Measurements from ENCODE around the gene B4GALT2. TPM values are rescaled to one million over a fixed set of nuclear protein-coding genes. Genes with fewer than 3 reads are reported as not detected.

B4GALT2 gene
- total and polyA plus RNA-seq, 2 of the 4 experiments (the other 2 are of a cell fraction), result 52.3 to 60.8 TPM

DNA sequence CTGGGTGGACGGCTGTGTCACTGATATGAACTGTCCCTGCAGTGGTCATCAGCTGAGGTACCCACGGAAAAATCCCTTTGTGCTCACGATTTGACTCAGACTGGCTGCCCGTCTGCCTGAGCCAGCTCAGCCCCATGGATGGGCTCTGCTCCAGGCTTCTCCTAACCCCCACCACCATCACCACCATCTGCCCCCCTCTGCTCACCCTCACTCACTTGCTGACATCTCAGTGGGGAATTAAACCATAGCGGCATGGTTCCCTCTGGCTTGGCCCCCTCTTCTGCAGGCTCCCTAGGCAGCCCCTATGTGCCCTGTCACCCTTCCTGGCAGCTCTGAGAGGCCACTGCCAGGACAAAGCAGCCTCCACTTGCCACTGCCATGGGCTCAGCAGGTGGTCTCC lies 34.9 kb downstream of the B4GALT2 start:
- dilution Hi-C loops (cut with HindIII; ENCODE audit: low sequenced_read_pairs, unreplicated experiment), result no loop called here

More for the DNA sequence above, 34.9 kb downstream of the B4GALT2 start:
- Histone ChIP-seq H3K23ac (ENCODE audit: low read depth, low read length) (no peak overlapping the region), H3K4ac (ENCODE audit: low read depth, low read length) (no peak overlapping the region; the same call in 1 of the 2 replicates), H3K79me1 (ENCODE audit: low read depth in 1 of 2, low read length in 2 of 2) (no peaks in the 10 kb centered on the region), H3K18ac (ENCODE audit: low read depth, low read length) (no peak overlapping the region), H4K8ac (ENCODE audit: low read depth in 2 of 2, low read length in 2 of 2) (no peak overlapping the region), H3K27me3 (ENCODE audit: control insufficient read depth, insufficient read depth, low read length) (no peaks in the 10 kb centered on the region), H2AFZ (replicated peaks; ENCODE audit: low read length, poor library complexity) (no peak overlapping the region), H3K36me3 (ENCODE audit: control insufficient read depth, insufficient read depth, low read length) (peaks cover 6% of the 10 kb centered on the region; the same call in 1 of the 2 replicates), H4K20me1 (ENCODE audit: insufficient read depth, low read length) (no peaks in the 10 kb centered on the region), H3K4me2 (ENCODE audit: low read depth, low read length) (no peak overlapping the region), H4K5ac (ENCODE audit: low read depth, low read length) (no peak overlapping the region), H3K9me3 (ENCODE audit: control insufficient read depth, insufficient read depth, low read length) (no peaks in the 10 kb centered on the region), H2BK15ac (ENCODE audit: low read depth, low read length) (no peak overlapping the region), H3K9me1 (ENCODE audit: insufficient read depth, low read length) (no peaks in the 10 kb centered on the region), H3K14ac (replicated peaks; ENCODE audit: low read depth, low read length) (no peak overlapping the region), H2AK5ac (ENCODE audit: low read depth, low read length) (no peak overlapping the region), H3K4me3 (ENCODE audit: insufficient read depth, low read depth, low read length) (no peak overlapping the region), H3K9ac (ENCODE audit: low read depth, low read length) (no peak overlapping the region), H2AK9ac (replicated peaks; ENCODE audit: low read depth, low read length, poor library complexity) (no peak overlapping the region), H3K27ac (ENCODE audit: insufficient read depth, low read length) (no peak overlapping the region), H4K91ac (ENCODE audit: insufficient read depth, low read depth, low read length) (no peak overlapping the region), H2BK20ac (ENCODE audit: low read depth, low read length) (no peak overlapping the region), H2BK5ac (ENCODE audit: low read depth, low read length, poor library complexity, severe bottlenecking) (no peak overlapping the region), H2BK120ac (ENCODE audit: low read depth, low read length) (no peak overlapping the region), H3K56ac (ENCODE audit: extremely low read depth, insufficient read depth, low read length) (no peak overlapping the region), H3K4me1 (ENCODE audit: control insufficient read depth, insufficient read depth, low read length) (no peaks in the 10 kb centered on the region)
- CTCF ChIA-PET, result interaction anchor here (0.7 to 1.6 kb wide), 3 partner anchors 9 to 79 kb away, joined by 3 to 7 read pairs (median 3); no protein-coding TSS in a partner anchor
- BruUV-seq (replicated peaks), result no TSS peak
- 48% methylated on average over 2 of the region's 5 CpGs; no CpG with 5 or more reads in 1 of the 2 experiments for WGBS, 2 experiments (ENCODE audit: extremely low coverage in 2 of 2, insufficient read length in 1 of 2)
- POLR2A ChIA-PET (ENCODE audit: unreplicated experiment), result no interaction called here
- DNase-seq (no peak), ATAC-seq (ENCODE audit: low read depth) (no peak)
- TF ChIP-seq CHD1 (IDR thresholded peaks at IDR 0.05; ENCODE audit: low read depth, low read length) (no peak), RAD21 (IDR thresholded peaks at IDR 0.05; ENCODE audit: low read length) (no peak), MAFK (IDR thresholded peaks at IDR 0.05; ENCODE audit: low read depth, low read length) (no peak), RCOR1 (IDR thresholded peaks at IDR 0.05; ENCODE audit: insufficient replicate concordance, low read length) (no peak), BHLHE40 (IDR thresholded peaks at IDR 0.05; ENCODE audit: low read depth, low read length) (no peak), POLR2A (IDR thresholded peaks at IDR 0.05; ENCODE audit: low read depth, low read length) (no peak), SMC3 (IDR thresholded peaks at IDR 0.05; ENCODE audit: low read depth, low read length) (no peak), RFX5 (IDR thresholded peaks at IDR 0.05; ENCODE audit: low read depth, low read length) (no peak), FOS (IDR thresholded peaks at IDR 0.05; ENCODE audit: low read depth, low read length) (no peak), MXI1 (IDR thresholded peaks at IDR 0.05; ENCODE audit: borderline replicate concordance, low read depth, low read length) (no peak), MAZ (IDR thresholded peaks at IDR 0.05; ENCODE audit: borderline replicate concordance, low read depth, low read length) (no peak), CEBPB (IDR thresholded peaks at IDR 0.05; ENCODE audit: low read depth, low read length) (no peak), NFE2L2 (IDR thresholded peaks at IDR 0.05; ENCODE audit: low read depth, low read length) (no peak)
- TF ChIP-seq, protein P1, sequence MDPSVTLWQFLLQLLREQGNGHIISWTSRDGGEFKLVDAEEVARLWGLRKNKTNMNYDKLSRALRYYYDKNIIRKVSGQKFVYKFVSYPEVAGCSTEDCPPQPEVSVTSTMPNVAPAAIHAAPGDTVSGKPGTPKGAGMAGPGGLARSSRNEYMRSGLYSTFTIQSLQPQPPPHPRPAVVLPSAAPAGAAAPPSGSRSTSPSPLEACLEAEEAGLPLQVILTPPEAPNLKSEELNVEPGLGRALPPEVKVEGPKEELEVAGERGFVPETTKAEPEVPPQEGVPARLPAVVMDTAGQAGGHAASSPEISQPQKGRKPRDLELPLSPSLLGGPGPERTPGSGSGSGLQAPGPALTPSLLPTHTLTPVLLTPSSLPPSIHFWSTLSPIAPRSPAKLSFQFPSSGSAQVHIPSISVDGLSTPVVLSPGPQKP (IDR thresholded peaks at IDR 0.05; ENCODE audit: borderline replicate concordance, low read depth, low read length), result no peak
- TF ChIP-seq, protein P2, sequence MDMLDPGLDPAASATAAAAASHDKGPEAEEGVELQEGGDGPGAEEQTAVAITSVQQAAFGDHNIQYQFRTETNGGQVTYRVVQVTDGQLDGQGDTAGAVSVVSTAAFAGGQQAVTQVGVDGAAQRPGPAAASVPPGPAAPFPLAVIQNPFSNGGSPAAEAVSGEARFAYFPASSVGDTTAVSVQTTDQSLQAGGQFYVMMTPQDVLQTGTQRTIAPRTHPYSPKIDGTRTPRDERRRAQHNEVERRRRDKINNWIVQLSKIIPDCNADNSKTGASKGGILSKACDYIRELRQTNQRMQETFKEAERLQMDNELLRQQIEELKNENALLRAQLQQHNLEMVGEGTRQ (IDR thresholded peaks at IDR 0.05; ENCODE audit: low read depth, low read length), result no peak
- TF ChIP-seq, protein P3, sequence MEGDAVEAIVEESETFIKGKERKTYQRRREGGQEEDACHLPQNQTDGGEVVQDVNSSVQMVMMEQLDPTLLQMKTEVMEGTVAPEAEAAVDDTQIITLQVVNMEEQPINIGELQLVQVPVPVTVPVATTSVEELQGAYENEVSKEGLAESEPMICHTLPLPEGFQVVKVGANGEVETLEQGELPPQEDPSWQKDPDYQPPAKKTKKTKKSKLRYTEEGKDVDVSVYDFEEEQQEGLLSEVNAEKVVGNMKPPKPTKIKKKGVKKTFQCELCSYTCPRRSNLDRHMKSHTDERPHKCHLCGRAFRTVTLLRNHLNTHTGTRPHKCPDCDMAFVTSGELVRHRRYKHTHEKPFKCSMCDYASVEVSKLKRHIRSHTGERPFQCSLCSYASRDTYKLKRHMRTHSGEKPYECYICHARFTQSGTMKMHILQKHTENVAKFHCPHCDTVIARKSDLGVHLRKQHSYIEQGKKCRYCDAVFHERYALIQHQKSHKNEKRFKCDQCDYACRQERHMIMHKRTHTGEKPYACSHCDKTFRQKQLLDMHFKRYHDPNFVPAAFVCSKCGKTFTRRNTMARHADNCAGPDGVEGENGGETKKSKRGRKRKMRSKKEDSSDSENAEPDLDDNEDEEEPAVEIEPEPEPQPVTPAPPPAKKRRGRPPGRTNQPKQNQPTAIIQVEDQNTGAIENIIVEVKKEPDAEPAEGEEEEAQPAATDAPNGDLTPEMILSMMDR (conservative IDR thresholded peaks at IDR 0.05; ENCODE audit: low read depth, low read length), result no peak
- intact Hi-C loops (cut with micrococcal nuclease), result no loop called here
- in situ Hi-C loops (cut with MboI; ENCODE audit: low sequenced_read_pairs), result loop anchor here (10.0 kb wide), 1 partner anchor 571 kb away; no protein-coding TSS in a partner anchor

All from IMR-90 (cell line).